Fibroblast of the aortic adventitia (primary cell): ENCODE data around the gene NFIL3. TPM values are rescaled to one million over a fixed set of nuclear protein-coding genes. Genes with fewer than 3 reads are reported as not detected.

ENCODE experiments used
- DNase-seq: peaks from one replicate; pipeline ENCODE4 v3.0.0-alpha.2; 2010; ENCODE audit warnings: low read depth
- H3K4me3 ChIP-seq: 2 replicates; pipeline ENCODE4 v1.5.1; 2011; ENCODE audit warnings: low read depth, mild to moderate bottlenecking, control low read depth, low read length, moderate library complexity
- CTCF ChIP-seq: IDR thresholded peaks from 2 replicates; pipeline ENCODE4 v1.5.1; 2011; ENCODE audit warnings: mild to moderate bottlenecking, low read length, control low read depth, inconsistent platforms; ENCODE audit not compliant: insufficient read depth
- total RNA-seq: library from RNA; depleted of rRNA; stranded (reverse); fragments of >200 nt; gene quantifications from 2 replicates; pipeline ENCODE4 v1.2.3, GENCODE V29; 2012; ENCODE audit warnings: low replicate concordance

The NFIL3 gene
- total RNA-seq, 1 donor, result 18.8 TPM

- H3K4me3 ChIP-seq, result no peak overlapping the region
- TF ChIP-seq CTCF, result no peak
- DNase-seq, result peak; percentile 61
Observed at GRCh38 chr9:91428436-91428835, 4.8 kb upstream of the NFIL3 start.

- H3K4me3 ChIP-seq, result no peak overlapping the region
- TF ChIP-seq CTCF, result no peak
- DNase-seq, result peak; percentile 89
Observed at GRCh38 chr9:91427873-91428272, 4.2 kb upstream of the NFIL3 start.

GRCh38 chr9:91426123-91426745, 2.6 kb upstream of the NFIL3 start:
- no peak overlapping the region for H3K4me3 ChIP-seq
- DNase-seq, result peak; percentile 63
- TF ChIP-seq CTCF, result peak; percentile 33

GRCh38 chr9:91425271-91425670, 1.6 kb upstream of the NFIL3 start:
- no peak for DNase-seq
- no peak for TF ChIP-seq CTCF
- no peak overlapping the region for H3K4me3 ChIP-seq

- peak; percentile 91 for DNase-seq
- TF ChIP-seq CTCF, result peak; percentile 26
- peak overlapping the region; percentile 77 for H3K4me3 ChIP-seq
Observed at GRCh38 chr9:91424403-91425176, 958 bp upstream of the NFIL3 start.

GRCh38 chr9:91422758-91423711, 597 bp downstream of the NFIL3 start:
- DNase-seq, result peak; percentile 94
- TF ChIP-seq CTCF, result peak; percentile 46
- H3K4me3 ChIP-seq, result peak overlapping the region; percentile 91
